ENCODE data around the gene DDIT3.

- TF ChIP-seq CTCF (conservative IDR thresholded peaks at IDR 0.05 in 1 of 2, IDR thresholded peaks at IDR 0.05 in 1 of 2; ENCODE audit: low read depth in 1 of 2, low read length in 2 of 2), result no peak
- no peak for TF ChIP-seq EZH2 (IDR thresholded peaks at IDR 0.05; ENCODE audit: low read length, missing control alignments)
Observed at GRCh38 chr12:57487597-57488401, 32.5 kb downstream of the DDIT3 start, which contains the start of gene MARS1.
